Right lobe of liver (tissue), 6 donors: Measurements from ENCODE around the gene RIC8A. TPM values are rescaled to one million over a fixed set of nuclear protein-coding genes. Genes with fewer than 3 reads are reported as not detected.

ENCODE experiments used
- ATAC-seq, 4 donors: fragments of 200-7000 bp; cut with Tn5 transposase; one replicate each; pipeline ENCODE4 v1.9.1; 2020; ENCODE audit warnings: mild to moderate bottlenecking in 4 of 4, moderate library complexity in 4 of 4
- DNase-seq, 3 donors: peaks; one replicate each; pipeline ENCODE4 v3.0.0-alpha.2; 2020
- H3K27ac ChIP-seq, 3 donors: fragments of 200-600 bp; one replicate each; pipeline ENCODE4 v1.8.0; 2022
- H3K27me3 ChIP-seq, 2 donors: fragments of 200-600 bp; one replicate each; pipeline ENCODE4 v1.8.0; 2022
- H3K36me3 ChIP-seq, 4 donors: fragments of 200-600 bp; sonication (generic) in 1 of 4; one replicate each; pipeline versions ENCODE4 v1.5.1 to v1.8.0; 2017 to 2022; ENCODE audit warnings: control low read depth in 1 of 4
- H3K4me1 ChIP-seq, 4 donors: fragments of 200-600 bp; sonication (generic) in 1 of 4; one replicate each; pipeline versions ENCODE4 v1.5.1 to v1.8.0; 2017 to 2022; ENCODE audit warnings: control low read depth in 1 of 4
- H3K4me3 ChIP-seq, 3 donors: fragments of 200-600 bp; one replicate each; pipeline ENCODE4 v1.8.0; 2022
- H3K9me3 ChIP-seq, 4 donors: fragments of 200-600 bp; sonication (generic) in 1 of 4; one replicate each; pipeline versions ENCODE4 v1.5.1 to v1.8.0; 2017 to 2022; ENCODE audit warnings: control low read depth in 1 of 4
- POLR2A ChIP-seq: fragments of 450-650 bp; IDR thresholded peaks from one replicate; pipeline ENCODE4 v1.6.1; 2017; ENCODE audit warnings: antibody characterized with exemption, mild to moderate bottlenecking
- WGBS: methylation state at CpG from one replicate; pipeline ENCODE4 v1.1.6; 2018; ENCODE audit warnings: low coverage, low lambda C conversion rate; ENCODE audit not compliant: insufficient coverage; ENCODE audit errors: missing lambda C conversion rate; 5-methylcytosine and 5-hydroxymethylcytosine counted together
- intact Hi-C, 2 donors: fragments of 100-400 bp; cut with DNase I; formaldehyde crosslinking; loops; one replicate each; pipeline versions ENCODE4 v1.11.2 to v1.14.1; 2022
- total RNA-seq, 6 experiments: library from RNA; depleted of rRNA in 2 of 6; stranded (reverse); fragments of >200 nt in 2 of 6; fragmentation: NEBNext Ultra II Directional in 3 of 6; extraction: Animal tissue kit (Norgen Biotek cat#: 25700) in 3 of 6; gene quantifications; one replicate each; pipeline versions ENCODE4 v1.1.0 to v1.2.4, GENCODE V29; 2016 to 2023
- TF ChIP-seq, protein P1 (sequence below), 4 donors: fragments of 200-600 bp in 3 of 4; fragments of 450-650 bp in 1 of 4; IDR thresholded peaks; one replicate each; pipeline versions ENCODE4 v1.5.1 to v1.8.0; 2016 to 2022; ENCODE audit warnings: antibody characterized with exemption in 4 of 4, mild to moderate bottlenecking in 2 of 4
- donor health status: DM: no; HTN: yes; CAD: no.
- donor health status: DM: no; HTN: no; CAD: no.
- donor health status: DM: no; HTN: no; CAD: no.
- donor health status: DM: no; HTN: yes; CAD: no.
- donor health status: DM: no; HTN: yes; CAD: no.

Gene RIC8A
- total RNA-seq, 6 experiments from 2014 or later = 29.7 to 54.0 (median 32.4) TPM

DNA sequence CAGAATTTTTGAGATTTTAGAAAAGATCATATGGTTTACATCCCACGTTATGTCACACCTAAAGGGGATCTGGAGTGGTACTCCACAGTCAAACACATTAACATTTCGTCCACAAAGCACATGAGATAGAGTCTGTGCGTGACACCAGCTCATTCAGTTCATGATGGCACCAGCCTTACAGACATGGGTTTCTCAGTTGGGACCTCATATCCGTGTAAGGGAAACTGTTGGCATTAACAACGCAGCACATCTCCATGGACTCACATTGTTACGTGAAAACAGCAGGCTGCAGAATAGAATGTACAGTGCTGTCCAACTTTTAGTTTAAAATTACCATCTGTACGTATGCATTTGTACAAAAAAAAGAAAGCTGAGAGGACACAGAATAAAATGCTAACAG lies 14.0 kb downstream of the RIC8A start:
- intact Hi-C loops = no loop called here
- 88% methylated on average over 4 of the region's 7 CpGs for WGBS
- DNase-seq (peak in 1 of 3 donors; percentile 17), ATAC-seq (no peak)
- H3K27me3 ChIP-seq = no peaks in the 10 kb centered on the region
- no peak overlapping the region for H3K27ac ChIP-seq
- H3K36me3 ChIP-seq = peaks cover 0 to 4% (median 1%) of the 10 kb centered on the region in 4 donors
- no peak for TF ChIP-seq POLR2A
- TF ChIP-seq, protein P1, sequence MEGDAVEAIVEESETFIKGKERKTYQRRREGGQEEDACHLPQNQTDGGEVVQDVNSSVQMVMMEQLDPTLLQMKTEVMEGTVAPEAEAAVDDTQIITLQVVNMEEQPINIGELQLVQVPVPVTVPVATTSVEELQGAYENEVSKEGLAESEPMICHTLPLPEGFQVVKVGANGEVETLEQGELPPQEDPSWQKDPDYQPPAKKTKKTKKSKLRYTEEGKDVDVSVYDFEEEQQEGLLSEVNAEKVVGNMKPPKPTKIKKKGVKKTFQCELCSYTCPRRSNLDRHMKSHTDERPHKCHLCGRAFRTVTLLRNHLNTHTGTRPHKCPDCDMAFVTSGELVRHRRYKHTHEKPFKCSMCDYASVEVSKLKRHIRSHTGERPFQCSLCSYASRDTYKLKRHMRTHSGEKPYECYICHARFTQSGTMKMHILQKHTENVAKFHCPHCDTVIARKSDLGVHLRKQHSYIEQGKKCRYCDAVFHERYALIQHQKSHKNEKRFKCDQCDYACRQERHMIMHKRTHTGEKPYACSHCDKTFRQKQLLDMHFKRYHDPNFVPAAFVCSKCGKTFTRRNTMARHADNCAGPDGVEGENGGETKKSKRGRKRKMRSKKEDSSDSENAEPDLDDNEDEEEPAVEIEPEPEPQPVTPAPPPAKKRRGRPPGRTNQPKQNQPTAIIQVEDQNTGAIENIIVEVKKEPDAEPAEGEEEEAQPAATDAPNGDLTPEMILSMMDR (IDR thresholded peaks at IDR 0.05) = no peak
- H3K9me3 ChIP-seq = no peaks in the 10 kb centered on the region
- H3K4me3 ChIP-seq = no peak overlapping the region
- H3K4me1 ChIP-seq = no peaks in the 10 kb centered on the region

DNA sequence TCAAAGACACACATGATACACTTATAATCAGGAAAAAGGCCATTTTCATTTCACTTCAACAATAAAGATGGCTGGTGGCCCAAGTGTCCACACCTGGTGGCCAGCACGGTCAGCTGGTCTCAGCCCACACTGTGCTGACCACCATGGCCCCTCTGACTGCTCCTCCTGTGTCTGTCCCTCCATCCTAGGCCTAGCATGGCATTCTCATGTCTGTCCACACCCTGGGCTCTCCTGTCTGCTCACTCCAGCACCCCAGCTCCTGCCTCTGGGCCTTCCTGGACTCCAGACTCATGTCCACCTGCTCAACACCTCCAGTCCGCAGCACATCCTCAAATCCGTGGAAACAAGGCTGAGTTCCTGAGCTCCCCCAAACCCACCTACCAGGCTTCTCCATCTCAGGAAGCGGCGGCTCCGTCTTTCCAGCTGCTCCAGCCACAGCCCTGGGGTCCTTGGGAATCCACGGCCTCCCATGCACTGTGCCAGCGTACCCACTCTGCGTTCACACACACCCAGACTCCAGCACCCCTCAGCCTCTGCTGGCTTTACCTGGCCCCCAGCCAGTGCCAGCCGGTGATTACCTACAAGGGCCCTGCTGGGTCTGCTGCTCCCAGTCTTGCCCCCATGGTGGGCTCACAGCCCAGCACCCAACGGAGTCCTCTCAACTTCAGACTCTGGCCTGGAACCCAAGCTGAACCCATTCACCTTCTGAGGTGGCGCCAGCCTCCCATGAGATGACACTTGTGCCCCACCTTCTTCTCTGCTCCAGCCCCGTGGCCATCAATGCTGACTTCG lies 14.7 kb downstream of the RIC8A start:
- Histone ChIP-seq H3K4me3 (no peak overlapping the region), H3K4me1 (no peaks in the 10 kb centered on the region), H3K27ac (no peak overlapping the region), H3K36me3 (peaks cover 0 to 4% (median 1%) of the 10 kb centered on the region in 4 donors), H3K27me3 (no peaks in the 10 kb centered on the region), H3K9me3 (no peaks in the 10 kb centered on the region)
- WGBS = 82% methylated on average over 3 of the region's 14 CpGs
- ATAC-seq (peak in 1 of 4 donors; percentile 12), DNase-seq (peak in 1 of 3 donors; percentile 38)
- intact Hi-C loops = no loop called here
- no peak for TF ChIP-seq POLR2A
- TF ChIP-seq, protein P1 (IDR thresholded peaks at IDR 0.05) = no peak

DNA sequence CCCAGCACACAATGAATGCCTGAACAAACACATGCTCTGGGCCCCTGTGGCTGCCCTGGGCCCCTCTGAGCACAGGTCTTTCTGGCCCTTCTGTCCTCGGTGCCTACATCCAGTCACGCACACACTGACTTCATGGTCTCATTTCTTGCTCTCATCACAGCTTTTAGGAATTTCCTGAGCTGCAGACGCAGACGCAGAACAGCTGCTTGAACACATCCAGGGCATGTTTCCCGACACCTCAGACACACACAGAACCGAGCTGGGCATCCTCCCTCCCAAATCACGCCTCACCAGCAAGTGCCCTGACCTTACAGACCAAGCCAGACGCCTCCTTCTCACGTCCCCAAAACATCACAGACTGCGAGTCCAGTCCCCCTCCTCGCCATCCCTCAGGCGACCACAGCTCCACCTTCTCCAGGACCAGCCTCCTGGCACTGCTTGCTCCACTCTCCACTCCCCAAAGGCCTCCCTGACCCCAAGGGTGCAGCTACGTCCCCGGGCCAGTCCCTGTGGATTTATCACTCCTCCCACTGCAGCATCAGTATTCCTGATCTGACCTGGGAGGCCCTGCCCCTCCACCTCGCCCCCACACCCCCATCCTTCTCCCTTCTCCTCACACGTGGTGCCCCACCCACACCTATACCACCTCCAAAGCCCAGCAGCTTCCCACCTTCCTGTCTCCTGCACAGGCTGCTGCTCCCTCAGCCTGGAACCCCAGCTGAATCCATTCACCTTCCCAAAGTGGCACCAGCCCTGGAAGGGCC lies 15.7 kb downstream of the RIC8A start:
- TF ChIP-seq, protein P1 (IDR thresholded peaks at IDR 0.05) = no peak
- no peak for TF ChIP-seq POLR2A

DNA sequence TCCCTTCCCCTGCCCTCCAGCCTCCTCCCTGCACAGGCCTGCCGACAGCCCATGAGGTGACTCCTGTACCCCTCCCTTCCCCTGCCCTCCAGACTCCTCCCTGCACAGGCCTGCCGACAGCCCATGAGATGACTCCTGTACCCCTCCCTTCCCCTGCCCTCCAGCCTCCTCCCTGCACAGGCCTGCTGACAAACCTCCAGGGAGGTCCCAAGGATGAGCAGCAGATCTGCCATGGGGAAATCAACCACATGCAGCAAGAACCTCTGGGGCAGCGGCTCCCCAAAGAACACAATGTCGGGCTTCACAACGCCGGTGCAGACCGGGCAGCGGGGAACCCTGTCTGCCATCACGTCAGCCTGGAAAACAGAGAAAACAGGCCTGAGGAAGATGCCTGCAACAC lies 16.4 kb downstream of the RIC8A start:
- Histone ChIP-seq H3K4me3 (no peak overlapping the region), H3K9me3 (no peaks in the 10 kb centered on the region), H3K27ac (no peak overlapping the region), H3K27me3 (no peaks in the 10 kb centered on the region), H3K4me1 (no peaks in the 10 kb centered on the region), H3K36me3 (peaks cover 0 to 3% (median 0%) of the 10 kb centered on the region in 4 donors)
- no CpG with 5 or more reads among the region's 9 CpGs for WGBS
- no peak for ATAC-seq
- peak in 1 of 3 donors; percentile 34 for DNase-seq
- no peak for TF ChIP-seq POLR2A
- TF ChIP-seq, protein P1 (IDR thresholded peaks at IDR 0.05) = no peak
- intact Hi-C loops = no loop called here

More for the DNA sequence above, 15.7 kb downstream of the RIC8A start:
- no peak for ATAC-seq
- Histone ChIP-seq H3K4me3 (no peak overlapping the region), H3K36me3 (peaks cover 0 to 4% (median 1%) of the 10 kb centered on the region in 4 donors), H3K4me1 (no peaks in the 10 kb centered on the region), H3K9me3 (no peaks in the 10 kb centered on the region), H3K27me3 (no peaks in the 10 kb centered on the region), H3K27ac (no peak overlapping the region)
- 85% methylated on average over 11 of the region's 16 CpGs for WGBS
- intact Hi-C loops = no loop called here
- DNase-seq = peak in 1 of 3 donors; percentile 39
